Esophagus squamous epithelium (tissue), 4 donors: ENCODE data around the gene EBF4.
"Not testable (repeated sequence)": the region's sequence is repeated elsewhere in the genome, so short reads cannot be mapped to it uniquely, and the experiment has no call there.

ENCODE experiments used
- POLR2A ChIP-seq, 4 donors: fragments of 450-650 bp; IDR thresholded peaks; one replicate each; pipeline ENCODE4 v1.6.1; 2017; ENCODE audit warnings: antibody characterized with exemption in 4 of 4, mild to moderate bottlenecking in 4 of 4, moderate library complexity in 3 of 4
- TF ChIP-seq, protein P1 (sequence below), 6 experiments: fragments of 450-650 bp in 4 of 6; fragments of 200-600 bp in 2 of 6; sonication (generic) in 2 of 6; IDR thresholded peaks; one replicate each; pipeline ENCODE4 v1.5.1; 2016 to 2019; ENCODE audit warnings: antibody characterized with exemption in 6 of 6, mild to moderate bottlenecking in 4 of 6, moderate library complexity in 4 of 6

DNA sequence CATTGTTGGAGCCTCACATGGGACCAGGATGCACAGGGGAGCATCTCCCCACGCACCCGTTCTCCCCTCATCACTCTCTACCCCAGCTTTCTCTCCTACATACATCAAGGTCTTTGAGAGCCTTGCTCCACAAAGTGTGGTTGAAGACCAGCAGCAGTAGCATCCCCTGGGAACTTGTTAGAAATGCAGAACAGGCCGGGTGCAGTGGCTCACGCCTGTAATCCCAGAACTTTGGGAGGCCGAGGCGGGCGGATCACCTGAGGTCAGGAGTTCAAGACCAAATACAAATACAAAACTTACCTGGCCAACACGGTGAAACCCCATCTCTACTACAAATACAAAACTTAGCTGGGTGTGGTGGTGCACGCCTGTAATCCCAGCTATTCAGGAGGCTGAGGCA is 115.3 kb downstream of the EBF4 start:
- TF ChIP-seq, protein P1, sequence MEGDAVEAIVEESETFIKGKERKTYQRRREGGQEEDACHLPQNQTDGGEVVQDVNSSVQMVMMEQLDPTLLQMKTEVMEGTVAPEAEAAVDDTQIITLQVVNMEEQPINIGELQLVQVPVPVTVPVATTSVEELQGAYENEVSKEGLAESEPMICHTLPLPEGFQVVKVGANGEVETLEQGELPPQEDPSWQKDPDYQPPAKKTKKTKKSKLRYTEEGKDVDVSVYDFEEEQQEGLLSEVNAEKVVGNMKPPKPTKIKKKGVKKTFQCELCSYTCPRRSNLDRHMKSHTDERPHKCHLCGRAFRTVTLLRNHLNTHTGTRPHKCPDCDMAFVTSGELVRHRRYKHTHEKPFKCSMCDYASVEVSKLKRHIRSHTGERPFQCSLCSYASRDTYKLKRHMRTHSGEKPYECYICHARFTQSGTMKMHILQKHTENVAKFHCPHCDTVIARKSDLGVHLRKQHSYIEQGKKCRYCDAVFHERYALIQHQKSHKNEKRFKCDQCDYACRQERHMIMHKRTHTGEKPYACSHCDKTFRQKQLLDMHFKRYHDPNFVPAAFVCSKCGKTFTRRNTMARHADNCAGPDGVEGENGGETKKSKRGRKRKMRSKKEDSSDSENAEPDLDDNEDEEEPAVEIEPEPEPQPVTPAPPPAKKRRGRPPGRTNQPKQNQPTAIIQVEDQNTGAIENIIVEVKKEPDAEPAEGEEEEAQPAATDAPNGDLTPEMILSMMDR (IDR thresholded peaks at IDR 0.05), result not testable (repeated sequence)
- not testable (repeated sequence) for TF ChIP-seq POLR2A (IDR thresholded peaks at IDR 0.05)
